Suprapubic skin (tissue), 4 donors: ENCODE results near the gene MYBPH.

Source experiments
- CTCF ChIP-seq, 2 donors: fragments of 200-600 bp in 1 of 2; fragments of 450-650 bp in 1 of 2; sonication (generic) in 1 of 2; IDR thresholded peaks; one replicate each; pipeline ENCODE4 v1.5.1; 2016 to 2019; ENCODE audit warnings: antibody characterized with exemption in 2 of 2, mild to moderate bottlenecking in 1 of 2, moderate library complexity in 1 of 2
- EP300 ChIP-seq: sonication (generic); formaldehyde crosslinking; IDR thresholded peaks from one replicate; pipeline ENCODE4 v1.6.1; 2017; ENCODE audit warnings: antibody characterized with exemption
- POLR2A ChIP-seq, 2 donors: fragments of 450-650 bp; IDR thresholded peaks; one replicate each; pipeline ENCODE4 v1.6.1; 2017; ENCODE audit warnings: antibody characterized with exemption in 2 of 2, mild to moderate bottlenecking in 2 of 2, moderate library complexity in 2 of 2
- POLR2AphosphoS5 ChIP-seq, 3 donors: sonication (generic); formaldehyde crosslinking; IDR thresholded peaks; one replicate each; pipeline ENCODE4 v1.6.1; 2017; ENCODE audit warnings: antibody characterized with exemption in 3 of 3

GRCh38 chr1:203153051-203153988, 22.3 kb downstream of the MYBPH start:
- no peak for TF ChIP-seq POLR2A (IDR thresholded peaks at IDR 0.05)
- no peak for TF ChIP-seq CTCF (IDR thresholded peaks at IDR 0.05)
- TF ChIP-seq EP300, result no peak
- TF ChIP-seq POLR2AphosphoS5 (IDR thresholded peaks at IDR 0.05), result no peak
